GM18499 (cell line): Measurements from ENCODE around the gene SLC30A4.
"Not testable (repeated sequence)": the region's sequence is repeated elsewhere in the genome, so short reads cannot be mapped to it uniquely, and the experiment has no call there.

Experiments used
- ATAC-seq: cut with Tn5 transposase; IDR thresholded peaks from one replicate; pipeline ENCODE4 v1.9.1; 2021; ENCODE audit warnings: moderate number of reproducible peaks; ENCODE audit not compliant: insufficient read depth, unreplicated experiment

The SLC30A4 gene

GRCh38 chr15:45510758-45511280, 11.7 kb downstream of the SLC30A4 start:
- ATAC-seq, result no peak

GRCh38 chr15:45507143-45507542, 15.4 kb downstream of the SLC30A4 start:
- not testable (repeated sequence) for ATAC-seq

GRCh38 chr15:45499426-45499825, 23.1 kb downstream of the SLC30A4 start:
- ATAC-seq, result no peak

- ATAC-seq, result no peak
These were observed 23.9 kb downstream of the SLC30A4 start for GRCh38 chr15:45498701-45499100.

GRCh38 chr15:45497261-45497660, 25.3 kb downstream of the SLC30A4 start:
- no peak for ATAC-seq

DNA sequence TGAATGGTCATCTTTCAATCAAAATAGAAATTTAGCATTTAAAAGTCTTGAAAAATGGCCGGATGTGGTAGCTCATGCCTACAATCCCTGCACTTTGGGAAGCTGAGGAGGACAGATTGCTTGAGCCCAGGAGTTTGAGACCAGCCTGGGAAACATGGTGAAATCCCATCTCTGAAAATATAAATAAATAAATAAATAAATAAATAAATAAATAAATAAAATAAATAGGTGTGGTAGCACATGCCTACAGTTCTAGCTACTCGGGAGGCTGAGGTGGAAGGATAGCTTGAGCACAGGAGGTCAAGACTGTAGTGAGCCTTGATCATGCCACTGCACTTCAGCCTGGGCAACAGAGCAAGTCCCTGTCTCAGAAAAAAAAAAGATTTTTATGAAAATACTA, 25.9 kb downstream of the SLC30A4 start:
- ATAC-seq, result no peak

GRCh38 chr15:45495588-45495987, 27.0 kb downstream of the SLC30A4 start:
- no peak for ATAC-seq

- no peak for ATAC-seq
These were observed 32.8 kb downstream of the SLC30A4 start for GRCh38 chr15:45489690-45490238.

DNA sequence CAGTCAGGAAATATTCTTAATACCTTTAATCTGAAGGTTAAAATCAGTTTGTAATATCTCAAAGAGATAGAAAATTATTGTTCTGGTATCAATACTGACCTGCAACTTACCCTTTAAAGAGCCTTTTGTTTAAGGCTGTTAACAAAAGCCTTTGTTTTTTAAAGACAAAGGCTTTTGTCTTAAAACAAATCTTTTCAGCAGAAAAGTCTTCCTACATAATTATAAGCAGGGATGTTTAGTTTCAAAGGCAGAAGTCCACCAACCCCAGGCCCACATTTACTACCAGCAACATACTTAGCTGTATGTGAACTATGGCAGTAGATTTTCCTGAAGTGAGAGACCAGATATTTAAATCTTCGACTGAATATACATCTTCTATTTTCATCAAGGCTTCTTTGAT, 36.2 kb downstream of the SLC30A4 start:
- no peak for ATAC-seq

DNA sequence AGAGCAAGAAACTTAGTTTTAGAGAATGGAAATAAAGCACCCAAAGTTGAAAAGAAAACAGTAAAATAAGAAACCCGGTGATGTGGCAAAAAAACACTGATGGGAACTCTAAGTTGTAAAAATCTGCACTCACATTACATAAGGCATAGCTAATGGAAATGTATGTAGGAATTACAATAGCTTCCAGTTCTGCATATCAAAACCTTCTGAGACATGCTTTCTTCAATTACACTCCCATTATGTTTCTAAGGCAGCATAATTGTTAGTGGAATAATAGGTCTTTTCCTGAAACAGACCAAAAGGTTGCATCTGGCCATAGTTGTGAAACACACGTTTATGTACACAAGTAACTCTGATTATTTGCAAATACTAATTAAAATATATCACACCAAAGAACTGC, 41.4 kb downstream of the SLC30A4 start:
- no peak for ATAC-seq

DNA sequence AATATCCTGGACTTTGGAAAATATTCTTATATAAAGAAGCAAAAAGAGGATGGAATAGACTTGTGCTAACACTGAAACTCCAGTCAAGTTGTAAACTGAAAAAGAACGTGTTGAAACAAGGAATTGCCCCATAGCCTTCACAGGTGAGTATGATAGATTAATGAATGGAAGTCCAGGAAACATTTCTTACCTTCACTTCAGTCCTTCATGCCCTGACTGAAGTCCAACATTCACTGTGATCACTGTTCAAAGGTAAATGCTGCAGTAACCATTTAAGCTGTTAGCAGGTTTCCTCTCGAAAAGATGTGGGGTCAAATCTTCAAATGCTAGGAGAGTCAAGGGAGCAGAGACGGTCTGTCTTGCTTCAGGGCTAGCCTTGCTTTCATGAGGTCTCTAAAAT, 46.1 kb downstream of the SLC30A4 start:
- ATAC-seq, result no peak

DNA sequence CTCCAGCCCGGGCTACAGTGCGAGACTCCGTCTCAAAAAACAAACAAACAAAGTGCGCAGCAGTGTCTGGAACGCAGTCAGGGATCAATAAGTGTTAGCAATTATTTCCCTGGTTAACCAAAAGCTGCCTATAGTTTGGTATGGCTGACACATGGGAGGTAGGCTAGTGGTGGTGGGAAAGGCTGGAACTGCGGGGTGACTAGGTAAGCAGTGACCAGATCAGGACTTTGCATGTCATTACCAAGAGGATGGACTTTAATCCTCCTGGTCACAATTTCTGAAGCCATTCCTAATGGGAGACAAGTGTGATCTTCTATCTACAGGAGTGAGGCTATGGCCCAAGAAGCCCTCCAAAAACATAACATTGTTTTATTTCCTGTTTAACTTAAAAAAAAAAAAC, 47.8 kb downstream of the SLC30A4 start:
- no peak for ATAC-seq

GRCh38 chr15:45473068-45473467, 49.5 kb downstream of the SLC30A4 start:
- ATAC-seq, result no peak

DNA sequence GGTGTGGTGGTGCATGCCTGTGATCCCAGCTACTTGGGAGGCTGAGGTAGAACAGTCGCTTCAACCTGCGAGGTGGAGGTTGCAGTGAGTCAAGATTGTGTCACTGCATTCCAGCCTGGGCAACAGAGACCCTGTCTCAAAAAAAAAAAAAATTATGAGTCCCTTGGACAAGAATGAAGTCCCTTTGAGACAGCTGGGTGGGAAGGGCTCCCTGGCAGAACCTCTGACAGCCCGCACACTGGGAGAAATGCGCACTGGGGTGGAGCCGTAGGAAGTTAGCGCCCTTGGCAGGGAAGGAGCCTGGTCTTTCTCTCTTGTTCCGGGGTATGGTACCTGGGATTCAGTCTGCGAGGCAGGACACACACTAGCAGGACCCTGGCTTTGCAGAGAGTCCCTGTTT, 51.4 kb downstream of the SLC30A4 start:
- ATAC-seq, result no peak

- ATAC-seq, result no peak
These were observed 53.1 kb downstream of the SLC30A4 start for GRCh38 chr15:45469441-45469840.

GRCh38 chr15:45469027-45469426, 53.5 kb downstream of the SLC30A4 start:
- no peak for ATAC-seq

DNA sequence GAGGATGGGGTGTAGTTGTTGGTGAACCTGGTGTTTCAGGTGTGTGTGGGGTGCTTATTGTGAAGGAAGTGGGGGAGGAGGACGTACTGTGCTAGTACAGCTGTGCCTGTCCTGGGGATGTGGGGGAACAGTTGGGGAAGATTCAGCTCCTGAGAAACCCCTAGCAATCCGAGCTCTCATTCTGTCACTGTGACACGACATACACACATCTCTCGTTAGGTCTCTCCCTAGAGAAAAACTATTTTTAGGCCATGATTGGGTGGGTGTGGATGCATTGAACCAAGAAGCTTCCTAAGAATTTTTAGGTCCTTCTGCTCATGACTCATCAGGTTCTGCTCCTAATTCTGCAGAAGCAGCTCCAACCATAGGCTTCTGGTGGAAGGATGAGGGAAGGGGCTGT, 54.3 kb downstream of the SLC30A4 start:
- ATAC-seq, result no peak

GRCh38 chr15:45458746-45459403, 63.7 kb downstream of the SLC30A4 start:
- ATAC-seq, result no peak

DNA sequence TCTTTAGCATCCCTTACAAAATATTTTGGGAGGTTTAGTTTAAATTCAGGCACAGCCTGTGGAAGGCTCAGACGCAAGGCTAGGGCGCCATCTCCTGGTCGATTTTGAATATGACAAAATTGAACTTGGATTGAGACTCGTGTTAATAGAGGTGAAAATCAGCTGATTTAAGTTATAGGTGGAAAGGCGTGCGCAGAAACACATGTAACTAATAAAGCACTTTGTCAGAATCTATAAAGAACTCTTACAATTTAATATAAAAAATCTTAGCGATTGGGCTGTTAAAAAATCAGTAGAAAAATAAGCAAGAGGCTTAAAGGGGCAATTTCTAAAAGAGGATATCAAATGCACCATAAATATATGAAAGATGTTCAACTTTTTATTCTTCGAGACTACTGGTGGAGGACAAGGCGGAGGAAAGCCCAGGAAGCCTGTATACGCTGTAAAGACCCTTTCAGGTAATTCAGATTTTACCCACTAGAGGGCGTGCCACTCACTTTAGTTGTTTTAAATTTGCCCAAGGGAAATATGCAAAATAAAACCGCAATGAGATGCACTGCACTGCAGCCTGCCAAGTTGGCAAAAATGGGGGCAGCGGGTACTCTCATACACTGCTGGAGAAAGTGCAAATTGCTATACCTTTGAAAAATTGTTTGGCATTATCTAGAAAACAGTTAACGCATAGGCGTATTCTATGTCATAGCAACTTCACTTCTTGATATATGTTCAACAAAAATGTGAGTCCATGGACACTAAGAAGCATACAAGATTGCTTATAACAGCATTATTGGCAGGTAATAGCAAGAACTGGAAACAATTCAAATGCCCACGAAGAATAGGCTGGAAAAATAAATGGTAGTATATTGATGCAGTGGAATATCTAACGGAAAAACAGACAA, 64.7 kb downstream of the SLC30A4 start:
- ATAC-seq, result peak; percentile 47

DNA sequence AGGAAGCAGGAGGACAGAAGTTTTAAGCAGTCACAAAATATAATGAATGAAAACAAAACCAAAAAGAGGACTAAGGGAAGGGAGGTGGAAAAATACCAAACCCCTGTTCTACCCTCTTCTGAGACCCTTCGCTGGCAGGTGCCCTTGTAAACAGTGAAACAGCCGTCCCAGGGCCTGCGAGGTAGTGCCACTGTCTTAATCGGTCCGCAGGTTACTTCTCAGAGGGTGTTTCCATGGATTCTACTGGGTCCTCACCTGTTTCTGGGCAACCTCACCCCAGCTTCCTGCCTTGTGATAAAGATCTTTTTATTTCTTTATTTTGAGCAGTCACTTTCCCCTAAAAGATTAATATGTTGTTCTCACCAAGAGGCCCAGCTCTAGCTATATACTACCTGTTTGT, 65.3 kb downstream of the SLC30A4 start:
- ATAC-seq, result no peak
